ENCODE data around the gene NKX6-2. TPM values are rescaled to one million over a fixed set of nuclear protein-coding genes. Genes with fewer than 3 reads are reported as not detected.
A peak's percentile ranks its signal among the peaks of the same experiment; 100 is the strongest.

Gene NKX6-2
- total RNA-seq, 1 donor from 2014 or later, result 0.14 TPM

GRCh38 chr10:132748135-132748534, 37.8 kb downstream of the NKX6-2 start:
- peaks cover 5% of the 10 kb centered on the region for H3K4me1 Mint-ChIP-seq (ENCODE audit: unreplicated experiment)
- H3K27me3 Mint-ChIP-seq, result peaks cover 12% of the 10 kb centered on the region
- H3K36me3 Mint-ChIP-seq, result no peaks in the 10 kb centered on the region
- DNase-seq (ENCODE audit: extremely low spot score, unreplicated experiment), result no peak
- no peaks in the 10 kb centered on the region for H3K9me3 Mint-ChIP-seq
- no peak overlapping the region for H3K4me3 Mint-ChIP-seq
- no peak overlapping the region for H3K27ac Mint-ChIP-seq
- TF ChIP-seq CTCF (conservative IDR thresholded peaks at IDR 0.05), result no peak

DNA sequence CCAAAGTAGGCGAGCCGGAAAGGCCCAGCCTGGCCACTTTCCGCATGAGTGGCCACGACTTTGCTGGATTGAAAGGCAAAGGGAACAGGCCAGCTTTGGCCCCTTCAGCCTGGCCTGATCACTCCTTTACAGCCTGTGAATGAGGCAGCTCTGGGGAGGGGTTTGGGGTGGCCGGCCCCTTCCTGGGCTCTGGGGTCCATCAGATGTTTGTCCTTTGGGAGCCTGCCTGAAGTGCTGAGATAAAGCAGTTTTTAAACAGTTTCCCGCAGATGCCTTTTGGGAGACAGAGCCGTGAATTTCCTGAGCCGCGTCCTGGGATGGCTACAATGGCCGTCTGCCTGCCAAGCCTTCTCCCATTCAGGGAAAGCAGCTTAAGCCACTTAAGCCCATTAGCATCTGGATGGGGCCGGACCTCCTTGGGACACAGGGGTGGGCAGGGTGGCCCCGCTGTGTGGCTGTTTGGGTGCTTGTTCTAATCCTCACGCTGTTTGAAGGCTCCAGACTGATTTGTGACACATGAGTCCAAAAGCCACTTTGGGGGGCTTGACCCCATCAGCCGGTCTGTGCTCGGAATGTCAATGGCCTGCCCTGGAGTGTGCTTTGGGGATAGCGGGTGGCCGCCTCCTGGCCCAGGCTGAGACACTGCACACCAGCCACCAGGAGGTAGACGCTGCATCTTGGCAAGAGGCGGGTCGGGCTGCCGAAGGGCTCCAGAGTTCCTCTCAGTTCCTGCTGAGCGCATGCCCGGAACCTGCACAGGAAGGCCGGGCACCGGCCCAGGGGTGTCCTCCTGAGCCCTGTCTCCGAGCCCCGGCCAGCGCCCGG, 38.9 kb downstream of the NKX6-2 start:
- TF ChIP-seq CTCF (conservative IDR thresholded peaks at IDR 0.05), result peak; percentile 29
- DNase-seq (ENCODE audit: extremely low spot score, unreplicated experiment), result no peak
- Mint-ChIP-seq H3K27me3 (peaks cover 16% of the 10 kb centered on the region), H3K27ac (no peak overlapping the region), H3K4me1 (ENCODE audit: unreplicated experiment) (peaks cover 11% of the 10 kb centered on the region), H3K4me3 (no peak overlapping the region), H3K9me3 (no peaks in the 10 kb centered on the region), H3K36me3 (no peaks in the 10 kb centered on the region)

DNA sequence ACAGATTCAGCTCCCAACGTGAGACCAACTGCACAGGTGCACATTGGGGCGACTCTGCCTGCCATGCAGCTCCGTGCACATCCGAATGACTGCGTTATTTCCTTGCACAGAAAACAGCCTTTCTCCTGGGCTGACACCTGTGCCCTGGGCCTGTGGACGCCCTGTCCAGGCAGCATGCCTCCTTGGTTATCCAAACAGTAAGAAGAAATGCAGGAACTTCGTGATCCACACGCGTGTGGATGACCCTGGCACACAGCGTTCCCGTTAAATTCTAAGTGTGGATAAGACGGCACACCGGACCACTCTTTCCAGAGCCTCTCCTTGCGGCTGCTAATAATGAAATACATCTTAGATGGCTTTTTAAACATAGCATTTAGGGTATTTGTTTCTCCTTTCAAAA, 39.6 kb downstream of the NKX6-2 start:
- H3K4me1 Mint-ChIP-seq (ENCODE audit: unreplicated experiment), result peaks cover 11% of the 10 kb centered on the region
- no peak for DNase-seq (ENCODE audit: extremely low spot score, unreplicated experiment)
- no peak overlapping the region for H3K27ac Mint-ChIP-seq
- H3K27me3 Mint-ChIP-seq, result peaks cover 20% of the 10 kb centered on the region
- TF ChIP-seq CTCF (conservative IDR thresholded peaks at IDR 0.05), result no peak
- H3K4me3 Mint-ChIP-seq, result no peak overlapping the region
- no peaks in the 10 kb centered on the region for H3K36me3 Mint-ChIP-seq
- H3K9me3 Mint-ChIP-seq, result no peaks in the 10 kb centered on the region

- Mint-ChIP-seq H3K36me3 (no peaks in the 10 kb centered on the region), H3K4me3 (no peak overlapping the region), H3K27ac (no peak overlapping the region), H3K4me1 (ENCODE audit: unreplicated experiment) (peaks cover 11% of the 10 kb centered on the region), H3K9me3 (no peaks in the 10 kb centered on the region), H3K27me3 (peaks cover 20% of the 10 kb centered on the region)
- no peak for TF ChIP-seq CTCF (conservative IDR thresholded peaks at IDR 0.05)
- DNase-seq (ENCODE audit: extremely low spot score, unreplicated experiment), result no peak
Measured at GRCh38 chr10:132745971-132746370, 40.0 kb downstream of the NKX6-2 start.

- Mint-ChIP-seq H3K27me3 (peaks cover 20% of the 10 kb centered on the region), H3K4me1 (ENCODE audit: unreplicated experiment) (peaks cover 14% of the 10 kb centered on the region), H3K27ac (no peak overlapping the region)
Measured at GRCh38 chr10:132745511-132745910, 40.4 kb downstream of the NKX6-2 start.

More at GRCh38 chr10:132745511-132745910, 40.4 kb downstream of the NKX6-2 start:
- Mint-ChIP-seq H3K9me3 (no peaks in the 10 kb centered on the region), H3K36me3 (no peaks in the 10 kb centered on the region), H3K4me3 (no peak overlapping the region)
- no peak for DNase-seq (ENCODE audit: extremely low spot score, unreplicated experiment)
- no peak for TF ChIP-seq CTCF (conservative IDR thresholded peaks at IDR 0.05)
